HG02678 (cell line): ENCODE data around the gene FAM3D.

ENCODE experiments used
- ATAC-seq: cut with Tn5 transposase; IDR thresholded peaks from one replicate; pipeline ENCODE4 v1.9.1; 2021; ENCODE audit warnings: mild to moderate bottlenecking, moderate library complexity; ENCODE audit not compliant: unreplicated experiment

Gene FAM3D

GRCh38 chr3:58628823-58629562 lies 37.6 kb downstream of the FAM3D start:
- no peak for ATAC-seq

GRCh38 chr3:58627941-58628340 lies 38.6 kb downstream of the FAM3D start:
- no peak for ATAC-seq

- ATAC-seq, result no peak
These were observed 39.0 kb downstream of the FAM3D start for GRCh38 chr3:58627570-58627885.

GRCh38 chr3:58626841-58627569 lies 39.6 kb downstream of the FAM3D start:
- ATAC-seq, result no peak

- ATAC-seq, result no peak
These were observed 41.3 kb downstream of the FAM3D start for GRCh38 chr3:58625196-58625824.

- no peak for ATAC-seq
These were observed 42.0 kb downstream of the FAM3D start for GRCh38 chr3:58624550-58624949.

GRCh38 chr3:58623961-58624360 lies 42.6 kb downstream of the FAM3D start:
- no peak for ATAC-seq

GRCh38 chr3:58623478-58623877 lies 43.1 kb downstream of the FAM3D start:
- no peak for ATAC-seq

- ATAC-seq, result no peak
These were observed 43.7 kb downstream of the FAM3D start for GRCh38 chr3:58622892-58623291.

GRCh38 chr3:58622436-58622835 lies 44.1 kb downstream of the FAM3D start:
- no peak for ATAC-seq

- no peak for ATAC-seq
These were observed 45.3 kb downstream of the FAM3D start for GRCh38 chr3:58621086-58621830.

- no peak for ATAC-seq
These were observed 46.2 kb downstream of the FAM3D start for GRCh38 chr3:58620421-58620820.

- ATAC-seq, result no peak
These were observed 49.2 kb downstream of the FAM3D start for GRCh38 chr3:58617338-58617761.

- no peak for ATAC-seq
These were observed 53.1 kb downstream of the FAM3D start for GRCh38 chr3:58613236-58614132.

- ATAC-seq, result no peak
These were observed 53.7 kb downstream of the FAM3D start for GRCh38 chr3:58612830-58613229.

GRCh38 chr3:58609990-58610389 lies 56.6 kb downstream of the FAM3D start:
- no peak for ATAC-seq

- ATAC-seq, result no peak
These were observed 57.9 kb downstream of the FAM3D start for GRCh38 chr3:58608648-58609047.

GRCh38 chr3:58607816-58608215 lies 58.8 kb downstream of the FAM3D start:
- ATAC-seq, result no peak

- no peak for ATAC-seq
These were observed 59.9 kb downstream of the FAM3D start for GRCh38 chr3:58606693-58607092.

- ATAC-seq, result no peak
These were observed 62.5 kb downstream of the FAM3D start for GRCh38 chr3:58604031-58604430.
